Smooth muscle cell (in vitro differentiated cells): Measurements from ENCODE around the gene PGP. TPM values are rescaled to one million over a fixed set of nuclear protein-coding genes. Genes with fewer than 3 reads are reported as not detected.

Experiments used
- DNase-seq: peaks from one replicate; lab custom pipeline; 2025; ENCODE audit not compliant: unreplicated experiment; lab: John Stamatoyannopoulos, UW
- H2AFZ ChIP-seq: fragments of 200-600 bp; sonication (generic); 2 replicates; pipeline ENCODE4 v1.6.0; 2016; ENCODE audit warnings: antibody characterized with exemption, low read depth, mild to moderate bottlenecking
- H3F3A ChIP-seq: fragments of 200-600 bp; sonication (generic); 2 replicates; pipeline ENCODE4 v1.6.0; 2017; ENCODE audit warnings: antibody characterized with exemption, low read depth
- H3K27ac ChIP-seq: fragments of 200-600 bp; sonication (generic); 2 replicates; pipeline ENCODE4 v1.5.1; 2016; ENCODE audit warnings: low read depth, mild to moderate bottlenecking
- H3K27me3 ChIP-seq: fragments of 200-600 bp; sonication (generic); 2 replicates; pipeline ENCODE4 v1.6.1; 2016; ENCODE audit warnings: low read depth, mild to moderate bottlenecking
- H3K36me3 ChIP-seq: fragments of 200-600 bp; sonication (generic); 2 replicates; pipeline ENCODE4 v1.5.1; 2016; ENCODE audit warnings: low read depth
- H3K4me1 ChIP-seq: fragments of 200-600 bp; sonication (generic); 2 replicates; pipeline ENCODE4 v1.5.1; 2016; ENCODE audit warnings: low read depth
- H3K4me2 ChIP-seq: fragments of 200-600 bp; sonication (generic); 2 replicates; pipeline ENCODE4 v1.6.0; 2016; ENCODE audit warnings: mild to moderate bottlenecking
- H3K4me3 ChIP-seq: fragments of 200-600 bp; sonication (generic); 2 replicates; pipeline ENCODE4 v1.5.1; 2016; ENCODE audit warnings: mild to moderate bottlenecking
- H3K79me2 ChIP-seq: fragments of 200-600 bp; sonication (generic); 2 replicates; pipeline ENCODE4 v1.6.0; 2016; ENCODE audit warnings: low read depth, mild to moderate bottlenecking
- H3K9ac ChIP-seq: fragments of 200-600 bp; sonication (generic); 2 replicates; pipeline ENCODE4 v1.6.0; 2016; ENCODE audit warnings: low read depth
- H3K9me3 ChIP-seq: fragments of 200-600 bp; sonication (generic); replicated peaks from 2 replicates; pipeline ENCODE4 v1.5.1; 2016; ENCODE audit warnings: low read depth
- H4K20me1 ChIP-seq: fragments of 200-600 bp; sonication (generic); 2 replicates; pipeline ENCODE4 v1.6.0; 2016; ENCODE audit warnings: low read depth
- CTCF ChIP-seq: fragments of 200-600 bp; sonication (generic); IDR thresholded peaks from 2 replicates; pipeline ENCODE4 v1.5.1; 2017; ENCODE audit warnings: borderline replicate concordance, mild to moderate bottlenecking, antibody characterized with exemption; ENCODE audit not compliant: insufficient read depth, poor library complexity, severe bottlenecking
- WGBS: methylation state at CpG from one replicate; pipeline ENCODE4 v1.1.7; 2016; ENCODE audit warnings: low lambda C conversion rate; 5-methylcytosine and 5-hydroxymethylcytosine counted together
- polyA plus RNA-seq: library from polyadenylated mRNA; unstranded; fragments of >200 nt; fragmentation: Nextera tagmentation; extraction: Ambion mirVana; gene quantifications from 2 replicates; pipeline ENCODE4 v1.2.1, GENCODE V29; 2016
- total RNA-seq: library from RNA; depleted of rRNA; stranded (reverse); fragments of >200 nt; gene quantifications from 2 replicates; pipeline ENCODE4 v1.2.3, GENCODE V29; 2014

The PGP gene
- total and polyA plus RNA-seq, 2 experiments from 2014 or later: 21.6 to 30.1 TPM

DNA sequence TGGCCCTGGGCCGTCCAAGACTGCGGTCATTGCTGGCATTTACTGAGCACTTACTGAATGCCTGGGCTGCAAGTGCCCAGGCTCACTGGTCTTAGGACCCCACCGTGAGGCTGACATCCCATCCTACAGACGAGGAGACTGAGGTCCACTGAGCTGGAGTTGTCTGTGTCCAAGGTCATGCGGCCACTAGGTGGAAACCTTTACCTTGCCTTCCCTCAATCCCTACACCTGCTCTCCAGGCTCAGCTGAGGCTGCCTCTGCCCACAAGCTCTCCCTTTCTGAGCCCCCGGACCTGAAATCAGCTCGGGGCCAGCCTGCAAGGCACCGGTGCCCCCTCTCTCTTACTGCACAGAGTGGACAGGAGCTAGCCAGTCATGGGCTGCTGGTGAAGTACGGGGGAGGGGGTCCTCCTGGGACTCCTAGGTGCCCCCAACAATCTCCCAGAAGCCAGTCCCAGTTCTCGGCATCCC, 19.8 kb downstream of the PGP start:
- Histone ChIP-seq H3K4me3 (peak overlapping the region; percentile 46), H3K4me1 (no peaks in the 10 kb centered on the region), H4K20me1 (no peaks in the 10 kb centered on the region), H3K27me3 (peaks cover 43% of the 10 kb centered on the region), H3F3A (no peaks in the 10 kb centered on the region), H3K79me2 (no peaks in the 10 kb centered on the region), H3K4me2 (peak overlapping the region; percentile 88), H3K9ac (no peak overlapping the region), H3K9me3 (no peaks in the 10 kb centered on the region), H3K36me3 (no peaks in the 10 kb centered on the region), H2AFZ (no peak overlapping the region), H3K27ac (no peak overlapping the region)
- no peak for DNase-seq
- TF ChIP-seq CTCF: peak; percentile 34
- 22% methylated on average over 10 of the region's 10 CpGs for WGBS

DNA sequence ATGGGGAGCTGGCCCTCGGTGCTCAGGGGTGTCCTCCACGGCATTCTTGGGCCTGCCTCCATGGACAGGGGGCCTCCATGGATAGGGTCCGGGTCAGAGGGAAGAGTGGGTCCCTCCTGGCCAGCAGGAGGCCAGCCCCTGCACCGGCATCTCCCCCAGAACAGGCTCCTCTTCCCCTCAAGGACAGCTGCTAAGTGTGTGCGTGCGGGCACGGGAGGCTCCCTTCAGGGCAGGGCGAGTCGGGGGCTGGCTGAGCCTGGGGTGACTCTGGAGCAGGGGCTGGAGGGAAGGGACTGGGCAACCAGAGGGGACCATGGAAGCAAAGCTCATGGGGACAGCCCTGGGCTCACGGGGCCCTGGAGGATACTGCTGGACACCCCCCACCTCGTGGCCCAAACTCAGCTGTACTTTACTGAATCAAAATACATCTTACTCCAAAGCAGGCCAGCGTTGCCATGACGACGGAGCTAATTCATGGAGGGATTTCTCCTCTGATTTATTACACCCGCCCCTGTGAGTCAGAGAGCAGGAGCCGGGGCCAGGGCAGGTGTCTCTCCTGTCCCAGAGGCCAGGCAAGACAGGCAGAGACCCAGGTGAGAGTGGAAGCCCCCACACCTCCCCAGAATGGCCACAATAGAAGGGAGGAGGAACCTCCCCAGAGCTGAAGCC, 20.3 kb downstream of the PGP start:
- no peaks in the 10 kb centered on the region for H3K36me3 ChIP-seq
- peaks cover 43% of the 10 kb centered on the region for H3K27me3 ChIP-seq
- H3K4me2 ChIP-seq: no peak overlapping the region
- no peaks in the 10 kb centered on the region for H3K79me2 ChIP-seq
- H3K9ac ChIP-seq: no peak overlapping the region
- no peak overlapping the region for H3K27ac ChIP-seq
- H3K4me3 ChIP-seq: no peak overlapping the region
- no peaks in the 10 kb centered on the region for H4K20me1 ChIP-seq
- no peaks in the 10 kb centered on the region for H3F3A ChIP-seq
- H2AFZ ChIP-seq: no peak overlapping the region
- no peak for TF ChIP-seq CTCF
- H3K9me3 ChIP-seq: no peaks in the 10 kb centered on the region
- H3K4me1 ChIP-seq: no peaks in the 10 kb centered on the region
- no peak for DNase-seq
- WGBS: 78% methylated on average over 16 of the region's 16 CpGs

DNA sequence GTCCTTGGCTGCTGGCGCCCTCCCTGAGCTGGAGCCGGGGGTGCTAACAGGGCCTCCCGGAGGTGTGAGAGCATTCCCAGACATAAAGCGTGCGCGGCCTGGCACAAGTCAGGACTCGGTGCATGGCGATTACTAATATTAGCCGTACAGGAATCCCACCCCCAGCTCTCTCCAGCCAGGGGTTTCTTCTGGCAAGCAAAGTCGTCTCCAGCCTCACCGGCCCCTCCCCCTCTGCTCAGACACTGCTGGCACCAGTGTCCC, 23.3 kb downstream of the PGP start:
- Histone ChIP-seq H3K27ac (no peak overlapping the region), H3K9me3 (no peaks in the 10 kb centered on the region), H3K36me3 (no peaks in the 10 kb centered on the region), H4K20me1 (no peaks in the 10 kb centered on the region), H2AFZ (no peak overlapping the region), H3K4me3 (no peak overlapping the region), H3K4me2 (no peak overlapping the region), H3K79me2 (no peaks in the 10 kb centered on the region), H3K9ac (no peak overlapping the region), H3K4me1 (no peaks in the 10 kb centered on the region), H3K27me3 (peaks cover 16% of the 10 kb centered on the region), H3F3A (no peaks in the 10 kb centered on the region)
- 91% methylated on average over 11 of the region's 11 CpGs for WGBS
- DNase-seq: no peak
- no peak for TF ChIP-seq CTCF
